Liver (tissue), 9 donors: Measurements from ENCODE around the gene HDDC3. TPM values are rescaled to one million over a fixed set of nuclear protein-coding genes. Genes with fewer than 3 reads are reported as not detected.

Experiments used
- DNase-seq: peaks from one replicate; pipeline ENCODE4 v3.0.0-alpha.2; 2017; ENCODE audit warnings: low spot score
- H3K27ac ChIP-seq, 2 donors: one replicate each; pipeline ENCODE4 v1.7.0; 2013; ENCODE audit warnings: inconsistent platforms in 2 of 2, low read length in 2 of 2, control low read depth in 1 of 2, low read depth in 1 of 2, mild to moderate bottlenecking in 1 of 2
- H3K27me3 ChIP-seq, 4 donors: one replicate each; pipeline versions ENCODE4 v1.6.1 to v1.7.0; 2013; ENCODE audit warnings: low read length in 3 of 4, inconsistent platforms in 1 of 4, mild to moderate bottlenecking in 1 of 4, moderate library complexity in 1 of 4; ENCODE audit not compliant: control insufficient read depth in 4 of 4, insufficient read depth in 4 of 4
- H3K36me3 ChIP-seq, 4 donors: one replicate each; pipeline versions ENCODE4 v1.6.1 to v1.7.0; 2013; ENCODE audit warnings: low read length in 3 of 4, mild to moderate bottlenecking in 3 of 4, low read depth in 1 of 4, moderate library complexity in 1 of 4; ENCODE audit not compliant: control insufficient read depth in 4 of 4, insufficient read depth in 3 of 4
- H3K4me1 ChIP-seq, 4 donors: one replicate each; pipeline versions ENCODE4 v1.6.1 to v1.7.0; 2013; ENCODE audit warnings: low read length in 3 of 4, mild to moderate bottlenecking in 3 of 4, moderate library complexity in 1 of 4; ENCODE audit not compliant: control insufficient read depth in 4 of 4, insufficient read depth in 4 of 4
- H3K4me3 ChIP-seq, 3 donors: one replicate each; pipeline versions ENCODE4 v1.6.1 to v1.7.0; 2013; ENCODE audit warnings: low read length in 3 of 3, control low read depth in 1 of 3, low read depth in 1 of 3, mild to moderate bottlenecking in 1 of 3
- H3K9ac ChIP-seq, 2 donors: one replicate each; pipeline ENCODE4 v1.7.0; 2013; ENCODE audit warnings: low read length in 2 of 2, mild to moderate bottlenecking in 2 of 2, moderate library complexity in 2 of 2, control low read depth in 1 of 2, low read depth in 1 of 2
- H3K9me3 ChIP-seq, 4 donors: one replicate each; pipeline versions ENCODE4 v1.6.1 to v1.7.0; 2013; ENCODE audit warnings: low read length in 3 of 4; ENCODE audit not compliant: control insufficient read depth in 4 of 4
- ATF3 ChIP-seq: IDR thresholded peaks from 2 replicates; pipeline ENCODE4 v1.6.1; 2016; ENCODE audit warnings: antibody characterized with exemption
- CTCF ChIP-seq: fragments of 150-350 bp; IDR thresholded peaks from 2 replicates; pipeline ENCODE4 v1.5.1; 2017; ENCODE audit warnings: improper control_type of control experiment, low read depth, low read length; ENCODE audit not compliant: missing input control
- EGR1 ChIP-seq, 2 donors: IDR thresholded peaks; 2 replicates each; pipeline ENCODE4 v1.6.1; 2016 to 2018; ENCODE audit warnings: antibody characterized with exemption in 2 of 2, low read depth in 2 of 2
- FOXA1 ChIP-seq: IDR thresholded peaks from 2 replicates; pipeline ENCODE4 v1.6.1; 2016; ENCODE audit warnings: antibody characterized with exemption
- FOXA2 ChIP-seq: IDR thresholded peaks from 2 replicates; pipeline ENCODE4 v1.6.1; 2016; ENCODE audit warnings: antibody characterized with exemption
- GABPA ChIP-seq, 2 donors: IDR thresholded peaks in 1 of 2; conservative IDR thresholded peaks in 1 of 2; 2 replicates each; pipeline ENCODE4 v1.6.1; 2016; ENCODE audit warnings: antibody characterized with exemption in 2 of 2, mild to moderate bottlenecking in 1 of 2, moderate library complexity in 1 of 2
- HNF4A ChIP-seq, 2 donors: conservative IDR thresholded peaks; 2 replicates each; pipeline ENCODE4 v1.6.1; 2016; ENCODE audit warnings: antibody characterized with exemption in 2 of 2, mild to moderate bottlenecking in 2 of 2
- HNF4G ChIP-seq: IDR thresholded peaks from 2 replicates; pipeline ENCODE4 v1.6.1; 2016; ENCODE audit warnings: antibody characterized with exemption
- JUND ChIP-seq, 2 donors: IDR thresholded peaks; 2 replicates each; pipeline ENCODE4 v1.6.1; 2016; ENCODE audit warnings: antibody characterized with exemption in 2 of 2
- MAX ChIP-seq: IDR thresholded peaks from 2 replicates; pipeline ENCODE4 v1.6.1; 2016; ENCODE audit warnings: antibody characterized with exemption
- NR2F2 ChIP-seq: IDR thresholded peaks from 2 replicates; pipeline ENCODE4 v1.6.1; 2016; ENCODE audit warnings: antibody characterized with exemption
- RAD21 ChIP-seq, 2 donors: IDR thresholded peaks; 2 replicates each; pipeline ENCODE4 v1.6.1; 2016; ENCODE audit warnings: antibody characterized with exemption in 2 of 2, mild to moderate bottlenecking in 2 of 2
- REST ChIP-seq: IDR thresholded peaks from 2 replicates; pipeline ENCODE4 v1.6.1; 2016; ENCODE audit warnings: antibody characterized with exemption, mild to moderate bottlenecking
- RXRA ChIP-seq, 2 donors: IDR thresholded peaks; 2 replicates each; pipeline ENCODE4 v1.6.1; 2017 to 2018; ENCODE audit warnings: antibody characterized with exemption in 2 of 2, mild to moderate bottlenecking in 1 of 2
- SP1 ChIP-seq: IDR thresholded peaks from 2 replicates; pipeline ENCODE4 v1.6.1; 2018; ENCODE audit warnings: antibody characterized with exemption, mild to moderate bottlenecking
- TAF1 ChIP-seq: conservative IDR thresholded peaks from 2 replicates; pipeline ENCODE4 v1.6.1; 2016; ENCODE audit warnings: antibody characterized with exemption, mild to moderate bottlenecking
- YY1 ChIP-seq: IDR thresholded peaks from 2 replicates; pipeline ENCODE4 v1.6.1; 2016; ENCODE audit warnings: antibody characterized with exemption, mild to moderate bottlenecking
- ZBTB33 ChIP-seq: IDR thresholded peaks from 2 replicates; pipeline ENCODE4 v1.6.1; 2016; ENCODE audit warnings: antibody characterized with exemption
- WGBS: extraction: QIAGEN DNeasy Blood & Tissue Kit; methylation state at CpG from one replicate; pipeline ENCODE4 v1.1.7; 2013; 5-methylcytosine and 5-hydroxymethylcytosine counted together
- polyA plus RNA-seq, 2 donors: library from polyadenylated mRNA; stranded (reverse) in 1 of 2; unstranded in 1 of 2; fragments of 200-250 nt in 1 of 2; fragments of >200 nt in 1 of 2; fragmentation: Nextera tagmentation in 1 of 2; extraction: Ambion mirVana in 1 of 2; gene quantifications; one replicate each; pipeline versions ENCODE4 v1.2.1 to v1.2.3, GENCODE V29; 2013 to 2015
- total RNA-seq, 2 donors: library from RNA; depleted of rRNA; stranded (reverse); fragments of >200 nt; gene quantifications; one replicate each; pipeline ENCODE4 v1.2.3, GENCODE V29; 2014
- donor health status: healthy.
- donor health status: healthy.
- donor health status: healthy.
- donor health status: healthy.
- donor health status: healthy.

HDDC3 gene
- total and polyA plus RNA-seq, 4 donors: 12.5 to 15.4 (median 14.1) TPM

- peaks cover 0 to 17% (median 3%) of the 10 kb centered on the region in 4 donors for H3K36me3 ChIP-seq
- no peaks in the 10 kb centered on the region for H3K9me3 ChIP-seq
- no peaks in the 10 kb centered on the region for H3K27me3 ChIP-seq
- H3K27ac ChIP-seq: no peak overlapping the region
- 96% methylated on average over 5 of the region's 5 CpGs for WGBS
- no peak overlapping the region for H3K4me3 ChIP-seq
- TF ChIP-seq FOXA2 (no peak), HNF4A (conservative IDR thresholded peaks at IDR 0.05) (no peak), ATF3 (no peak), YY1 (no peak), TAF1 (no peak), FOXA1 (no peak), EGR1 (IDR thresholded peaks at IDR 0.05; ENCODE audit: low read depth in 2 of 2) (no peak), NR2F2 (no peak), CTCF (no peak), ZBTB33 (no peak), HNF4G (no peak), JUND (IDR thresholded peaks at IDR 0.05) (no peak), MAX (no peak), GABPA (IDR thresholded peaks at IDR 0.05 in 1 of 2, conservative IDR thresholded peaks at IDR 0.05 in 1 of 2) (no peak), REST (no peak), SP1 (no peak), RAD21 (IDR thresholded peaks at IDR 0.05) (no peak), RXRA (IDR thresholded peaks at IDR 0.05) (no peak)
- H3K9ac ChIP-seq: no peak overlapping the region
- no peaks in the 10 kb centered on the region for H3K4me1 ChIP-seq
- no peak for DNase-seq
Measured at GRCh38 chr15:90967206-90967605, 34.9 kb upstream of the HDDC3 start.

- Histone ChIP-seq H3K9me3 (no peaks in the 10 kb centered on the region), H3K27me3 (no peaks in the 10 kb centered on the region), H3K4me3 (no peak overlapping the region), H3K27ac (no peak overlapping the region), H3K36me3 (peaks cover under 1 to 25% (median 6%) of the 10 kb centered on the region in 4 donors), H3K9ac (no peak overlapping the region), H3K4me1 (no peaks in the 10 kb centered on the region)
- DNase-seq: no peak
- WGBS: 94% methylated on average over 9 of the region's 9 CpGs
- no peak for TF ChIP-seq HNF4G
- TF ChIP-seq MAX: no peak
- TF ChIP-seq TAF1: no peak
- no peak for TF ChIP-seq FOXA2
- no peak for TF ChIP-seq ATF3
- TF ChIP-seq JUND (IDR thresholded peaks at IDR 0.05): no peak
- TF ChIP-seq RAD21 (IDR thresholded peaks at IDR 0.05): no peak
- no peak for TF ChIP-seq YY1
- no peak for TF ChIP-seq FOXA1
- TF ChIP-seq CTCF: no peak
Measured at GRCh38 chr15:90966262-90966661, 33.9 kb upstream of the HDDC3 start.
